Ovary (tissue), 9 donors: ENCODE data around the gene MRPL12. TPM values are rescaled to one million over a fixed set of nuclear protein-coding genes. Genes with fewer than 3 reads are reported as not detected.

Source experiments
- DNase-seq, 5 donors: peaks; one replicate each; pipeline ENCODE4 v3.0.0-alpha.2; 2019 to 2020
- H3K27ac ChIP-seq, 2 donors: fragments of 200-600 bp; one replicate each; pipeline versions ENCODE4 v1.5.1 to v1.8.0; 2019 to 2022
- H3K27me3 ChIP-seq: fragments of 200-600 bp; one replicate; pipeline ENCODE4 v1.8.0; 2022
- H3K36me3 ChIP-seq: fragments of 200-600 bp; sonication (generic); one replicate; pipeline ENCODE4 v1.5.1; 2019
- H3K4me1 ChIP-seq: one replicate; pipeline ENCODE4 v1.8.1; 2013; ENCODE audit warnings: mild to moderate bottlenecking, moderate library complexity; ENCODE audit not compliant: insufficient read depth
- H3K4me3 ChIP-seq: fragments of 200-600 bp; sonication (generic); one replicate; pipeline ENCODE4 v1.5.1; 2017
- H3K9me3 ChIP-seq, 2 donors: fragments of 200-600 bp in 1 of 2; sonication (generic) in 1 of 2; one replicate each; pipeline versions ENCODE4 v1.5.1 to v1.8.1; 2013 to 2019; ENCODE audit warnings: mild to moderate bottlenecking in 1 of 2, moderate library complexity in 1 of 2
- EP300 ChIP-seq: sonication (generic); formaldehyde crosslinking; IDR thresholded peaks from one replicate; pipeline ENCODE4 v1.6.1; 2017; ENCODE audit warnings: antibody characterized with exemption
- POLR2A ChIP-seq: fragments of 450-650 bp; IDR thresholded peaks from one replicate; pipeline ENCODE4 v1.6.1; 2017; ENCODE audit warnings: antibody characterized with exemption, mild to moderate bottlenecking, moderate library complexity
- WGBS, 3 donors: extraction: QIAGEN DNeasy Blood & Tissue Kit in 1 of 3; methylation state at CpG; one replicate each; pipeline versions ENCODE4 v1.1.5 to v1.1.7; 2013 to 2017; 5-methylcytosine and 5-hydroxymethylcytosine counted together
- intact Hi-C, 4 donors: fragments of 100-400 bp; cut with DNase I; formaldehyde crosslinking; loops; one replicate each; pipeline versions ENCODE4 v1.11.0 to v1.15.1; 2022 to 2023
- polyA plus RNA-seq, 2 donors: library from polyadenylated mRNA; stranded (reverse); fragments of 200-250 nt in 1 of 2; fragments of 350-450 nt in 1 of 2; fragmentation: Illumina TruSeq in 1 of 2; extraction: RNeasy Lipid Tissue Mini Kit (QIAGEN cat#74804) in 1 of 2; gene quantifications; one replicate each; pipeline ENCODE4 v1.2.3, GENCODE V29; 2013 to 2014
- total RNA-seq, 7 donors: library from RNA; depleted of rRNA in 2 of 7; stranded (reverse); fragments of >200 nt in 2 of 7; fragmentation: NEBNext Ultra II Directional in 3 of 7; extraction: Animal tissue kit (Norgen Biotek cat#: 25700) in 3 of 7; gene quantifications; one replicate each; pipeline versions ENCODE4 v1.1.0 to v1.2.4, GENCODE V29; 2016 to 2023
- TF ChIP-seq, protein P1 (sequence below), 3 donors: fragments of 450-650 bp in 2 of 3; fragments of 200-600 bp in 1 of 3; IDR thresholded peaks; one replicate each; pipeline versions ENCODE4 v1.5.1 to v1.8.0; 2016 to 2022; ENCODE audit warnings: antibody characterized with exemption in 3 of 3, mild to moderate bottlenecking in 1 of 3
- donor health status: DM: no; HTN: no; CAD: no; lungs with moderate emphysema.
- donor health status: DM: no; HTN: no; CAD: no.
- donor health status: Bipolar disorder and iron deficiency.
- donor health status: DM: yes; HTN: yes; CAD: no.
- donor health status: DM: no; HTN: no; CAD: no.
- donor health status: DM: yes; HTN: yes; CAD: no.

The MRPL12 gene
- total and polyA plus RNA-seq, 9 donors, result 12.9 to 47.2 (median 36.8) TPM

DNA sequence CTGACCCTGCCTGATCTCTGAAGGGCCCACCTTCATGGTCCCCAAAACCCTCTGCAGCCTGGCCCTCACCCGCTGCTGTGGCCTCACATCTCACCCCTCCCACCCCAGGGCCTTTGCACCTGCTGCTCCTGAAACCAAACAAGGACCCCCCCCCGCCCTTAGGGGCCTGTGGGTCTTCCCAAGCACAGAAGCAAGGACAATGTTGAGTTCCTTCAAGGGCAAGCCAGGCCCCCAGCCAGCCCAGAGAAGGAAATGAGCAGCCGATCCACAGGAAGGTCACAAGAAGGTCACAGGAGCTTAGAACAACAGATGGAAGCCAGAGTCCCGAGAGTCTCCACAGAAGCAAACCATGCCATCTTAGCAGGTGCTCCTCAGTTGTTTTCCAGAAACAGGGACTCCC is 46.3 kb upstream of the MRPL12 start:
- intact Hi-C loops, result no loop called here
- no peak overlapping the region for H3K27ac ChIP-seq
- 47 to 59% (median 48%) methylated on average over 4 of the region's 4 CpGs for WGBS, 3 donors

DNA sequence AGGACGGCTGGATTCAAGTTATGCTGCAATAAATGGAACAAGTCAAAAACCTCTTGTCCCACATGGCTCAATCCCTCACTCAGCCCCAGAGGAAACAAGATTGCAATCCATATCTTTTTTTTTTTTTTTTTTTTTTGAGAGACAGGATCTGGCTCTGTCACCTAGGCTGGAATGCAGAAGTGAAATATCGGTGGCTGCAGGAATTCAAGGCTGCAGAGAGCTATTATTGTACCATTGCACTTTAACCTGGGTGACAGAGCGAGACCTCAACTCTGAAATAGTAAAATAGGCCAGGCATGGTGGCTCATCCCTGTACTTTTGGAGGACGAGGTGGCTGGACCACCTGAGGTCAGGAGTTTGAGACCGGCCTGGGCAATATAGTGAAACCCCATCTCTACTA is 44.1 kb upstream of the MRPL12 start:
- no peaks in the 10 kb centered on the region for H3K9me3 ChIP-seq
- no peak overlapping the region for H3K27ac ChIP-seq
- H3K4me1 ChIP-seq, result no peaks in the 10 kb centered on the region
- TF ChIP-seq EP300 (no peak), POLR2A (no peak)
- TF ChIP-seq, protein P1, sequence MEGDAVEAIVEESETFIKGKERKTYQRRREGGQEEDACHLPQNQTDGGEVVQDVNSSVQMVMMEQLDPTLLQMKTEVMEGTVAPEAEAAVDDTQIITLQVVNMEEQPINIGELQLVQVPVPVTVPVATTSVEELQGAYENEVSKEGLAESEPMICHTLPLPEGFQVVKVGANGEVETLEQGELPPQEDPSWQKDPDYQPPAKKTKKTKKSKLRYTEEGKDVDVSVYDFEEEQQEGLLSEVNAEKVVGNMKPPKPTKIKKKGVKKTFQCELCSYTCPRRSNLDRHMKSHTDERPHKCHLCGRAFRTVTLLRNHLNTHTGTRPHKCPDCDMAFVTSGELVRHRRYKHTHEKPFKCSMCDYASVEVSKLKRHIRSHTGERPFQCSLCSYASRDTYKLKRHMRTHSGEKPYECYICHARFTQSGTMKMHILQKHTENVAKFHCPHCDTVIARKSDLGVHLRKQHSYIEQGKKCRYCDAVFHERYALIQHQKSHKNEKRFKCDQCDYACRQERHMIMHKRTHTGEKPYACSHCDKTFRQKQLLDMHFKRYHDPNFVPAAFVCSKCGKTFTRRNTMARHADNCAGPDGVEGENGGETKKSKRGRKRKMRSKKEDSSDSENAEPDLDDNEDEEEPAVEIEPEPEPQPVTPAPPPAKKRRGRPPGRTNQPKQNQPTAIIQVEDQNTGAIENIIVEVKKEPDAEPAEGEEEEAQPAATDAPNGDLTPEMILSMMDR (IDR thresholded peaks at IDR 0.05), result no peak
- H3K4me3 ChIP-seq, result no peak overlapping the region
- no peaks in the 10 kb centered on the region for H3K27me3 ChIP-seq
- H3K36me3 ChIP-seq, result no peaks in the 10 kb centered on the region
- DNase-seq, result no peak
- WGBS, 3 donors, result 83 to 85% (median 83%) methylated on average over 5 of the region's 5 CpGs
- intact Hi-C loops, result no loop called here

More for the DNA sequence above, 46.3 kb upstream of the MRPL12 start:
- no peaks in the 10 kb centered on the region for H3K9me3 ChIP-seq
- DNase-seq, result no peak
- no peaks in the 10 kb centered on the region for H3K27me3 ChIP-seq
- H3K36me3 ChIP-seq, result no peaks in the 10 kb centered on the region
- H3K4me1 ChIP-seq, result no peaks in the 10 kb centered on the region
- H3K4me3 ChIP-seq, result no peak overlapping the region
- TF ChIP-seq, protein P1 (IDR thresholded peaks at IDR 0.05), result no peak
- TF ChIP-seq EP300 (no peak), POLR2A (no peak)

DNA sequence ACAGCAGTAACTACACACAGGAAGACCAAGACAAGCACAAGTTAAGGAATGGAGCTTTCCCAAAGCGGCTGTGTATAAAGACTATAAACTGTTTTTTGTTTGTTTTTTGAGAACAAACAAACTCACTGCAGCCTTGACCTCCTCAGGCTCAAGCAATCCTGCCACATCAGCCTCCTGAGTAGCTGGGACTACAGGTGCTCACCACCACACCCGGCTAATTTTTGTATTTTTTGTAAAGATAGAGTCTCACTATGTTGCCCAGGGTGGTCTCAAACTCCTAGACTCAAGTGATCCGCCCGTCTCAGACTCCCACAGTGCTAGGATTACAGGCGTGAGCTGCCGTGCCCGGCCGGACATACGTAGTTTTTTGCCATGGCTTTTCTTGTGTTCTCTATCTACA is 42.7 kb upstream of the MRPL12 start:
- H3K36me3 ChIP-seq, result no peaks in the 10 kb centered on the region
- no peak overlapping the region for H3K27ac ChIP-seq
- H3K9me3 ChIP-seq, result no peaks in the 10 kb centered on the region
- 83 to 94% (median 91%) methylated on average over 9 of the region's 9 CpGs for WGBS, 3 donors
- no peak for TF ChIP-seq POLR2A
- no peak for TF ChIP-seq EP300
- TF ChIP-seq, protein P1 (IDR thresholded peaks at IDR 0.05), result no peak
- no peaks in the 10 kb centered on the region for H3K27me3 ChIP-seq
- peaks cover 4% of the 10 kb centered on the region for H3K4me1 ChIP-seq
- no peak for DNase-seq
- no peak overlapping the region for H3K4me3 ChIP-seq
- intact Hi-C loops, result no loop called here

DNA sequence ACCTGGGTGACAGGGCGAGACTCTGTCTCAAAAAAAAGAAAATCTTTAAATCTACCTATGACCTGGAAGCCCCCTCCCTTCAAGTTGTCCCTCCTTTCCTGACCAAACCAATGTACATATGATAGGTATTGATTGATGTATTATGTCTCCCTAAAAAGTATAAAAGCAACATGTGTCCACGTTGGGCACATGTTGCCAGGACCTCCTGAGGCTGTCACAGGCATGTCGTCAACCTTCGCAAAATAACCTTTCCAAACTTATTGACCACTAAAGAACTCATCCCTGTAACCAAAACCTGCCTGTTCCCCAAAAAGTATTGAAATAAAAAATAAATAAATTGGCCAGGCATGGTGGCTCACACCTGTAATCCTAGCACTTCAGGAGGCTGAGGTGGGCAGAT is 41.2 kb upstream of the MRPL12 start:
- no peaks in the 10 kb centered on the region for H3K9me3 ChIP-seq
- TF ChIP-seq POLR2A, result no peak
- TF ChIP-seq, protein P1 (IDR thresholded peaks at IDR 0.05), result no peak
- no peak for TF ChIP-seq EP300
- no peaks in the 10 kb centered on the region for H3K36me3 ChIP-seq
- H3K27ac ChIP-seq, result no peak overlapping the region
- no peaks in the 10 kb centered on the region for H3K27me3 ChIP-seq
- no peak for DNase-seq
- WGBS, 3 donors, result 90 to 94% (median 90%) methylated on average over 4 of the region's 4 CpGs
- H3K4me3 ChIP-seq, result no peak overlapping the region
- intact Hi-C loops, result no loop called here
- H3K4me1 ChIP-seq, result peaks cover 9% of the 10 kb centered on the region

GRCh38 chr17:81664051-81664470 is 39.1 kb upstream of the MRPL12 start:
- Histone ChIP-seq H3K27me3 (no peaks in the 10 kb centered on the region), H3K36me3 (no peaks in the 10 kb centered on the region), H3K4me3 (no peak overlapping the region), H3K27ac (no peak overlapping the region), H3K9me3 (no peaks in the 10 kb centered on the region), H3K4me1 (peaks cover 12% of the 10 kb centered on the region)
- WGBS, 3 donors, result 77 to 86% (median 86%) methylated on average over 7 of the region's 7 CpGs
- TF ChIP-seq, protein P1 (IDR thresholded peaks at IDR 0.05), result no peak
- TF ChIP-seq POLR2A, result no peak
- no peak for TF ChIP-seq EP300
- intact Hi-C loops, result no loop called here
- DNase-seq, result no peak
